Activated CD4-positive, alpha-beta T cell treated with anti-CD3 and anti-CD28 coated beads, Interleukin-2, amount 10 ng/mL, durations not matched to agents 24 days and 14 days (primary cell): ENCODE results near the gene TRIM67. TPM values are rescaled to one million over a fixed set of nuclear protein-coding genes. Genes with fewer than 3 reads are reported as not detected.
"Not testable (repeated sequence)": the region's sequence is repeated elsewhere in the genome, so short reads cannot be mapped to it uniquely, and the experiment has no call there.

Source experiments
- DNase-seq: peaks from one replicate; pipeline ENCODE4 v3.0.0; 2022
- H3K27ac Mint-ChIP-seq: one replicate; pipeline ENCODE4 v1.8.0; 2022; ENCODE audit warnings: mild to moderate bottlenecking, mixed read lengths
- H3K27me3 Mint-ChIP-seq: one replicate; pipeline ENCODE4 v1.8.0; 2022; ENCODE audit warnings: mixed read lengths
- H3K36me3 Mint-ChIP-seq: one replicate; pipeline ENCODE4 v1.8.0; 2022; ENCODE audit warnings: low read depth, mild to moderate bottlenecking, mixed read lengths
- H3K4me1 Mint-ChIP-seq: one replicate; pipeline ENCODE4 v1.8.0; 2021; ENCODE audit warnings: mixed read lengths
- H3K4me3 Mint-ChIP-seq: one replicate; pipeline ENCODE4 v1.8.0; 2022; ENCODE audit warnings: mild to moderate bottlenecking, moderate library complexity, mixed read lengths
- H3K9me3 Mint-ChIP-seq: one replicate; pipeline ENCODE4 v1.8.0; 2021; ENCODE audit warnings: mixed read lengths
- intact Hi-C: fragments of 100-400 bp; cut with micrococcal nuclease; formaldehyde crosslinking; loops from one replicate; pipeline ENCODE4 v1.15.1; 2023
- total RNA-seq: library from RNA; stranded (reverse); gene quantifications from 2 replicates; pipeline ENCODE4 v1.2.3, GENCODE V29; 2022

The TRIM67 gene
- total RNA-seq, result not detected in 2 replicates

- Mint-ChIP-seq H3K4me1 (no peaks in the 10 kb centered on the region), H3K4me3 (no peak within 1 kb of the TSS), H3K36me3 (no peaks in the 10 kb centered on the region), H3K9me3 (no peaks in the 10 kb centered on the region), H3K27ac (no peak within 1 kb of the TSS), H3K27me3 (peaks cover 67% of the 10 kb centered on the region)
- intact Hi-C loops, result no loop called here
- DNase-seq, result no peak
Observed at GRCh38 chr1:231161667-231162296, at the start of gene TRIM67. Gene TRIM67, plus strand, starts transcription at chr1:231162058. Its CDS starts 912 bp downstream, at chr1:231162970.

- H3K27me3 Mint-ChIP-seq, result peaks cover 28% of the 10 kb centered on the region
- intact Hi-C loops, result no loop called here
- H3K4me3 Mint-ChIP-seq, result no peak overlapping the region
Observed at GRCh38 chr1:231116738-231117137, 45.1 kb upstream of the TRIM67 start.

GRCh38 chr1:231118704-231119453 is 43.0 kb upstream of the TRIM67 start:
- DNase-seq, result no peak
- peaks cover 2% of the 10 kb centered on the region for H3K4me1 Mint-ChIP-seq
- no peaks in the 10 kb centered on the region for H3K36me3 Mint-ChIP-seq
- intact Hi-C loops, result no loop called here
- peaks cover 20% of the 10 kb centered on the region for H3K27me3 Mint-ChIP-seq
- no peaks in the 10 kb centered on the region for H3K9me3 Mint-ChIP-seq
- H3K4me3 Mint-ChIP-seq, result no peak overlapping the region
- no peak overlapping the region for H3K27ac Mint-ChIP-seq

More at GRCh38 chr1:231116738-231117137, 45.1 kb upstream of the TRIM67 start:
- Mint-ChIP-seq H3K27ac (no peak overlapping the region), H3K36me3 (no peaks in the 10 kb centered on the region), H3K4me1 (peaks cover 2% of the 10 kb centered on the region), H3K9me3 (no peaks in the 10 kb centered on the region)
- DNase-seq, result no peak

- no peaks in the 10 kb centered on the region for H3K9me3 Mint-ChIP-seq
- intact Hi-C loops, result no loop called here
- peaks cover 2% of the 10 kb centered on the region for H3K4me1 Mint-ChIP-seq
- H3K27me3 Mint-ChIP-seq, result peaks cover 18% of the 10 kb centered on the region
- H3K27ac Mint-ChIP-seq, result no peak overlapping the region
- DNase-seq, result no peak
- H3K36me3 Mint-ChIP-seq, result no peaks in the 10 kb centered on the region
- no peak overlapping the region for H3K4me3 Mint-ChIP-seq
Observed at GRCh38 chr1:231121533-231121932, 40.3 kb upstream of the TRIM67 start.

GRCh38 chr1:231122143-231122542 is 39.7 kb upstream of the TRIM67 start:
- Mint-ChIP-seq H3K27ac (no peak overlapping the region), H3K9me3 (no peaks in the 10 kb centered on the region), H3K4me3 (no peak overlapping the region), H3K27me3 (peaks cover 17% of the 10 kb centered on the region), H3K36me3 (no peaks in the 10 kb centered on the region), H3K4me1 (no peaks in the 10 kb centered on the region)
- no peak for DNase-seq
- intact Hi-C loops, result no loop called here

GRCh38 chr1:231124746-231125145 is 37.1 kb upstream of the TRIM67 start:
- intact Hi-C loops, result no loop called here

GRCh38 chr1:231125972-231126580 is 35.8 kb upstream of the TRIM67 start:
- DNase-seq, result no peak
- peaks cover 7% of the 10 kb centered on the region for H3K27me3 Mint-ChIP-seq
- H3K9me3 Mint-ChIP-seq, result no peaks in the 10 kb centered on the region
- H3K4me3 Mint-ChIP-seq, result no peak overlapping the region
- no peaks in the 10 kb centered on the region for H3K4me1 Mint-ChIP-seq
- intact Hi-C loops, result no loop called here
- H3K36me3 Mint-ChIP-seq, result no peaks in the 10 kb centered on the region
- no peak overlapping the region for H3K27ac Mint-ChIP-seq

More at GRCh38 chr1:231124746-231125145, 37.1 kb upstream of the TRIM67 start:
- Mint-ChIP-seq H3K4me3 (no peak overlapping the region), H3K4me1 (no peaks in the 10 kb centered on the region), H3K27me3 (peaks cover 10% of the 10 kb centered on the region), H3K27ac (no peak overlapping the region), H3K9me3 (no peaks in the 10 kb centered on the region), H3K36me3 (no peaks in the 10 kb centered on the region)
- DNase-seq, result no peak

GRCh38 chr1:231127106-231127505 is 34.8 kb upstream of the TRIM67 start:
- H3K4me3 Mint-ChIP-seq, intact Hi-C loops: not testable (repeated sequence)

GRCh38 chr1:231128471-231128870 is 33.4 kb upstream of the TRIM67 start:
- H3K9me3 Mint-ChIP-seq, intact Hi-C loops, H3K27ac Mint-ChIP-seq: not testable (repeated sequence)

More at GRCh38 chr1:231127106-231127505, 34.8 kb upstream of the TRIM67 start:
- DNase-seq, H3K27ac Mint-ChIP-seq, H3K4me1 Mint-ChIP-seq, H3K9me3 Mint-ChIP-seq, H3K27me3 Mint-ChIP-seq, H3K36me3 Mint-ChIP-seq: not testable (repeated sequence)

GRCh38 chr1:231130544-231130943 is 31.3 kb upstream of the TRIM67 start:
- H3K9me3 Mint-ChIP-seq, result no peaks in the 10 kb centered on the region

More at GRCh38 chr1:231128471-231128870, 33.4 kb upstream of the TRIM67 start:
- DNase-seq, H3K36me3 Mint-ChIP-seq, H3K4me3 Mint-ChIP-seq, H3K27me3 Mint-ChIP-seq, H3K4me1 Mint-ChIP-seq: not testable (repeated sequence)

GRCh38 chr1:231132591-231132990 is 29.3 kb upstream of the TRIM67 start:
- H3K36me3 Mint-ChIP-seq, DNase-seq, H3K4me3 Mint-ChIP-seq, H3K4me1 Mint-ChIP-seq, intact Hi-C loops, H3K27ac Mint-ChIP-seq, H3K27me3 Mint-ChIP-seq, H3K9me3 Mint-ChIP-seq: not testable (repeated sequence)

More at GRCh38 chr1:231130544-231130943, 31.3 kb upstream of the TRIM67 start:
- Mint-ChIP-seq H3K4me1 (no peaks in the 10 kb centered on the region), H3K4me3 (no peak overlapping the region), H3K27ac (no peak overlapping the region), H3K36me3 (no peaks in the 10 kb centered on the region), H3K27me3 (peaks cover 6% of the 10 kb centered on the region)
- DNase-seq, result no peak
- intact Hi-C loops, result no loop called here

GRCh38 chr1:231134624-231135023 is 27.2 kb upstream of the TRIM67 start:
- H3K9me3 Mint-ChIP-seq, result no peaks in the 10 kb centered on the region
- H3K27ac Mint-ChIP-seq, result no peak overlapping the region
- H3K4me3 Mint-ChIP-seq, result no peak overlapping the region
- no peak for DNase-seq
- H3K4me1 Mint-ChIP-seq, result peaks cover 4% of the 10 kb centered on the region
- intact Hi-C loops, result no loop called here
- no peaks in the 10 kb centered on the region for H3K36me3 Mint-ChIP-seq
- H3K27me3 Mint-ChIP-seq, result peaks cover 2% of the 10 kb centered on the region

- peaks cover 4% of the 10 kb centered on the region for H3K4me1 Mint-ChIP-seq
- no peak overlapping the region for H3K27ac Mint-ChIP-seq
- intact Hi-C loops, result no loop called here
- no peak overlapping the region for H3K4me3 Mint-ChIP-seq
- H3K36me3 Mint-ChIP-seq, result no peaks in the 10 kb centered on the region
- H3K9me3 Mint-ChIP-seq, result no peaks in the 10 kb centered on the region
- no peak for DNase-seq
- peaks cover 10% of the 10 kb centered on the region for H3K27me3 Mint-ChIP-seq
Observed at GRCh38 chr1:231138236-231138635, 23.6 kb upstream of the TRIM67 start.

GRCh38 chr1:231139125-231139649 is 22.7 kb upstream of the TRIM67 start:
- H3K36me3 Mint-ChIP-seq, result no peaks in the 10 kb centered on the region
- intact Hi-C loops, result no loop called here
- peaks cover 4% of the 10 kb centered on the region for H3K4me1 Mint-ChIP-seq
- no peak overlapping the region for H3K27ac Mint-ChIP-seq
- H3K27me3 Mint-ChIP-seq, result peaks cover 17% of the 10 kb centered on the region
- no peaks in the 10 kb centered on the region for H3K9me3 Mint-ChIP-seq
- DNase-seq, result no peak
- H3K4me3 Mint-ChIP-seq, result no peak overlapping the region
